CD4-positive, alpha-beta T cell treated with Interleukin-15 for 4 hours (primary cell): ENCODE results near the gene ZNF783.
"Not testable (repeated sequence)": the region's sequence is repeated elsewhere in the genome, so short reads cannot be mapped to it uniquely, and the experiment has no call there.

Source experiments
- DNase-seq: peaks from one replicate; pipeline ENCODE4 v3.0.0-alpha.2; 2020; ENCODE audit warnings: low spot score

Gene ZNF783

GRCh38 chr7:149261829-149262617 lies at the start of gene ZNF783:
TSS of gene ZNF783 (plus strand) at chr7:149262196. CDS start at chr7:149262334, 138 bp downstream.
- peak; percentile 88 for DNase-seq

GRCh38 chr7:149214020-149214720 lies 47.8 kb upstream of the ZNF783 start:
- no peak for DNase-seq

- no peak for DNase-seq
Measured at GRCh38 chr7:149216402-149216801, 45.6 kb upstream of the ZNF783 start.

GRCh38 chr7:149217570-149217969 lies 44.4 kb upstream of the ZNF783 start:
- DNase-seq: no peak

- DNase-seq: no peak
Measured at GRCh38 chr7:149218469-149219420, 43.3 kb upstream of the ZNF783 start.

DNA sequence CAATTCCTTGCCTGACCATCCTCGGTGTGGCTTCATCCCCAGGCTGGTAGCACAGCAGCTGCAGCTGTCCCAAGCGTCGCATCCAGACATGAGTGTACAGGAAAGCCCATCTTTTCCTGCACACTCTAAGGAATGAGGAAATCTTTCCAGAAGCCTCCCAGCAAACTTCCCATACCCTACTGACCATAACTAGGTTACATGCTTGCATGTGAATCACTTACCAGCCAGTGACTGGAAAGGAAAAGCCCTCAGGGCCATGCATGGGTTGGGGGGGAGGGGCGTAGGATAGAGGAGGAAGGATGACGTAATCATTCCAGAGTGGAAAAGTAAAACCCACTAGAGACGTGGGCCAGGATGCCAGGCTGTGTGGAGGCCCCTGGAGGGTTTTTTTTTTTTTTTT lies 41.5 kb upstream of the ZNF783 start:
- DNase-seq: no peak

DNA sequence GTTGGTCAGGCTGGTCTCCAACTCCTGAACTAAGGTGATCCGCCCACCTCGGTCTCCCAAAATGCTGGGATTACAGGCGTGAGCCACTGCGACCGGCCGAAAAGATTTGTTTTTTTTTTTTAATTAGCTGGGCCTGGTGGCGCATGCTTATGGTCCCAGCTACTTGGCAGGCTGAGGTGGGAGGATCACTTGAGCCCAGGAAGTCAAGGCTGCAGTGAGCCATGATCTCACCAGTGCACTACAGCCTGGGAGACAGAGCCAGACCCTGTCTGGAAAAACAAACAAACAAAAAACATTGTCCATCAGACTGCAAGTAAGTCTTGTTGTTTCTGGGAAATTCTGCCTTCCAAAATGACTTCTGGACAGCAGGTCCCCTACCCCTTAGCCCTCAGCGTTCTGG lies 38.8 kb upstream of the ZNF783 start:
- no peak for DNase-seq

DNA sequence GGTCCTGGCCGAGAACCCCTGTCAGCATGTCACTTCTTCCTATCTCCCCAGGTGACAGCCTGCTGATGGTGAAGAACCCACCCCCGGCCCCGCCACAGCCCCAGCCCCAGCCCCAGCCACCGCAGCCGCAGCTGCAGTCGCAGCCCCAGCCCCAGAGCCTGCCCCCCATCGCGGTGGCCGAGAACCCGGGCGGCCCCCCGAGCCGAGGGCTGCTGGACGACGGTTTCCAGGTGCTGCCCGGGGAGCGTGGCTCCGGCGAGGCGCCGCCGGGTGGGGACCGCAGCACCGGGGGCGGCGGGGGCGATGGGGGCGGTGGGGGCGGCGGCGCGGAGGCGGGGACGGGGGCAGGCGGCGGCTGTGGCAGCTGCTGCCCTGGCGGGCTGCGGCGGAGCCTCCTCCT lies 38.2 kb upstream of the ZNF783 start:
- DNase-seq: no peak

GRCh38 chr7:149224352-149224751 lies 37.6 kb upstream of the ZNF783 start:
- no peak for DNase-seq

- no peak for DNase-seq
Measured at GRCh38 chr7:149225106-149225505, 36.9 kb upstream of the ZNF783 start.

DNA sequence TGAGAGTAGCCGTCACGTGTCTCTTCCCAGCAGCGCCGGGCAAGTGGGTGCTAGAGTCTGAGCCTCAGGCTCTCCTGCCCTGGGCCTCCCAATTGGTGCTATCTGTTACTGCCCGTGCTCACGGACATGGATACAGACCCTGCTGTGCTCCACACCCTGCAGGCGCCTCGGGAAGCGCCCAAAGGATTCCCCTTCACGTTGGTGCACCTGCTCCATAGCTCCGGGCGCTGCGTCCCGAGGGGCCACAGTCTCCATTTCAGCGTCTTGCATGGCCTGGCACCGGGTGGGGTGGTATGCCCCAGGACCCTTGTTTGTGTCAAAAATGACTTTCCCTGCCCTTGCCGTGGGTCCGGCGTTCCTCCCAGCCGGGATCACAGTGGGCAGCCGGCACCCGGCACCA lies 36.3 kb upstream of the ZNF783 start:
- no peak for DNase-seq

DNA sequence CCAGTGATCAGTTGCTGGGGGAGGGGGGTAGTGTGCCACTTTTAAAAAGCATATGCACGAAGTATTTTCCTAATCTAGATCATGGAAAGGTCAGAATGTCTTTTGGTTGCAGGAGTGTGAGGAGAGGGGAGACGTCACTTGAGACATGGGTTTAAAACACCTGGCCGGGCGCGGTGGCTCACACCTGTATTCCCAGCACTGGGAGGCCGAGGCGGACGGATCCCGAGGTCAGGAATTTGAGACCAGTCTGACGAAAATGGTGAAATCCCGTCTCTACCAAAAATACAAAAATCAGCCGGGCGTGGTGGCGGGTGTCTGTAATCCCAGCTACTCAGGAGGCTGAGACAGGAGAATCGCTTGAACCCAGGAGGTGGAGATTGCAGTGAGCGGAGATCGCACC lies 35.6 kb upstream of the ZNF783 start:
- DNase-seq: not testable (repeated sequence)

GRCh38 chr7:149226840-149227494 lies 35.0 kb upstream of the ZNF783 start:
- DNase-seq: no peak

GRCh38 chr7:149228831-149229471 lies 33.0 kb upstream of the ZNF783 start:
- no peak for DNase-seq

DNA sequence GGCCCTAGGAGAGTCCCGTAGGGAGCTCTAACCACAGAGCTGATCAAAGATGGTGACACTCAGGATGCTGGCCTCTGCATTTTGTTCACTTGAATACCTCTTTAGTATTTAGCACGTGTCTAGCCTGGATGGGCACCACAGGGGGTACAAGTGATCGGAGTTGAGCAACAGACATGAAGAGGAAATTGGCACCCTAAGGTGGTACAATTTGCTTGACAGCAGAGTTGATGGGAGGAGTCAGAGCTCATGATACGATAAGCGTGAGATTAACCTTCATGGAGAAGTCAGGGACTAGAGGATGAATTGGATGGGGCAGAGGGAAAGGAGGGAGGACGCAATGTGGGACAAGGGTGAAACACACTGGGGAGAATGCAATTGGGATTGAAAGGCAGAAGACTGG lies 32.5 kb upstream of the ZNF783 start:
- no peak for DNase-seq

DNA sequence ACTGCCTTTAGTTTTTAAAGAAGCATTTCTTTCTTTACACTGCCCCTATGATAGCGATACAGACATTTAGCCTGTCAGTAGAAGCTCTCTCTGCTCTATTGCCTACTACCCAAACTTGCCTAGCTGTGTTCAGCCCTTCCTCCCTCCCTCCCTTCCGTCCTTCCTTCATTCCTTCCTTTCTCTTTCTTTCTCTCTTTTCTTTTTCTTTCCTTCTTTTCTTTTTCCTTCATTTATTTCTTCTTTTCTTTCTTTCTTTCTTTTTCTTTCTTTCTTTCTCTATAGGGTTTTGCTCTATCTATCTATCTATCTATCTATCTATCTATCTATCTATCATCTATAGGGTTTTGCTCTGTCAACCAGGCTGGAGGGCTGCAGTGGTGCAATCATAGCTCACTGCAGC lies 29.6 kb upstream of the ZNF783 start:
- no peak for DNase-seq

- DNase-seq: not testable (repeated sequence)
Measured at GRCh38 chr7:149233655-149234204, 28.3 kb upstream of the ZNF783 start.

- no peak for DNase-seq
Measured at GRCh38 chr7:149237502-149237901, 24.5 kb upstream of the ZNF783 start.

- no peak for DNase-seq
Measured at GRCh38 chr7:149238051-149238450, 23.9 kb upstream of the ZNF783 start.

DNA sequence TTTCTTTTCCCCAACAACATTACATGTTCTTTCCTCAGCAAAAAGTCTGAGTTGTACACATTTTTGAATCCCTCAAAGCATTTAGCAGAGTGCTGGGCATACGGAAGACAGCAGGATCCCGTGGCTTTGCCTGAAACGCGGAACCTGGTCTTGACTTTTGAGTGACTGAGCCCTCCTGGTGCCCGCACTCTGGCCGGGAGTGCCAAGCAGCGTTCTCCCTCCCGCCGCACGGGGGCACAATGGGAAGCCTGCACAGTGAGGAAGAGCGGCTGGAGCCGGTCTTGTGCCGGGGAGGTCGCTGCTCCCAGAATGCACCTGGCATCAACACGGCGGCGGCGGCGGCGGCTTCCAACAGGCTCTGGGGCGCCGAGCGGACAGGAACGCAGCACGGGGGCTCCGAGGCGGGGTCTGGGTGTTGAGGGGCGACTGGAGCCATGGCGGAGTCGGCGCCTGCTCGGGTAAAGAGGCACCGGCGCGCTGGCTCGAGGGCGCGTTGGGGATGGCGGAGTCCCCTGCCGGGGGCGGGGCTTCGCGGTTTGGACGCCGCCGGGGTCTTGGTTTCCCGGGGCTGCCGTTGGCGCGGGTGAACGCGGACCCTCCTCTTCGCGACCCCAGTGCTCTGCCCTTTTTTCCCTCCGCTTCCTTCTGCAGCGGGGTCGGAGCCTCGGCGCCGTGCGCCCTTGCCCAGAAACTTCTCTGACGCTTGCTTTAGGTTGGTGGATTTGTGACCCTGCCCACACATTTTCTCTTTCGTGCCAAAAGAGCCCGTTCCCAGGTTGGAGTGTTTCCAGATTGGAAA lies 22.5 kb upstream of the ZNF783 start, which contains the start of gene ZNF212:
Gene ZNF212 (plus strand): TSS at position 307 of the 799 bp plus-strand sequence. CDS start 128 bp downstream, at position 435.
- DNase-seq: peak; percentile 89
